T-cell (primary cell): ENCODE measurements around the gene ING4. TPM values are rescaled to one million over a fixed set of nuclear protein-coding genes. Genes with fewer than 3 reads are reported as not detected.

Experiments used
- ATAC-seq, 4 experiments: fragments of 200-7000 bp in 3 of 4; fragments of 150-1000 bp in 1 of 4; cut with Tn5 transposase; replicated peaks in 1 of 4; 1 replicate in 3 of 4; 2 replicates in 1 of 4; pipeline ENCODE4 v1.10.0; 2021; ENCODE audit warnings: moderate library complexity in 3 of 4, mild to moderate bottlenecking in 2 of 4, moderate number of reproducible peaks in 1 of 4
- CTCF ChIA-PET, 2 donors: fragments of 300-600 bp; sonication (Branson Sonifier 250); formaldehyde crosslinking; loops; one replicate each; lab custom pipeline; 2022; ENCODE audit warnings: antibody characterized with exemption in 2 of 2; lab: Charles Lee
- POLR2A ChIA-PET, 2 donors: fragments of 300-600 bp; sonication (Branson Sonifier 250); formaldehyde crosslinking; loops; one replicate each; lab custom pipeline; 2022; ENCODE audit warnings: antibody characterized with exemption in 2 of 2; lab: Charles Lee
- DNase-seq, 35 experiments: peaks; one replicate each; pipeline versions ENCODE4 v3.0.0 to v3.0.0-alpha.2; 2013 to 2023
- H3K27ac ChIP-seq: one replicate; pipeline ENCODE4 v1.5.1; 2013; ENCODE audit warnings: low read length
- H3K27me3 ChIP-seq, 2 experiments: replicated peaks in 1 of 2; 1 replicate in 1 of 2; 2 replicates in 1 of 2; pipeline versions ENCODE4 v1.6.1 to v1.7.0; 2013; ENCODE audit warnings: low read length in 1 of 2, mixed read lengths in 1 of 2; ENCODE audit not compliant: control insufficient read depth in 2 of 2, insufficient read depth in 2 of 2; ENCODE audit errors: extremely low read depth in 1 of 2
- H3K36me3 ChIP-seq, 2 donors: 1 replicate in 1 of 2; 2 replicates in 1 of 2; pipeline versions ENCODE4 v1.6.1 to v1.7.0; 2013; ENCODE audit warnings: low read length in 1 of 2; ENCODE audit not compliant: control insufficient read depth in 2 of 2, insufficient read depth in 1 of 2; ENCODE audit errors: extremely low read depth in 1 of 2
- H3K4me1 ChIP-seq, 2 experiments: 1 replicate in 1 of 2; 2 replicates in 1 of 2; pipeline versions ENCODE4 v1.6.1 to v1.7.0; 2013; ENCODE audit warnings: low read length in 2 of 2, mixed read lengths in 1 of 2; ENCODE audit not compliant: insufficient read depth in 2 of 2, control insufficient read depth in 1 of 2; ENCODE audit errors: extremely low read depth in 1 of 2
- H3K4me3 ChIP-seq, 2 donors: 1 replicate in 1 of 2; 2 replicates in 1 of 2; pipeline versions ENCODE4 v1.5.1 to v1.7.0; 2013; ENCODE audit warnings: mild to moderate bottlenecking in 2 of 2, low read length in 1 of 2, moderate library complexity in 1 of 2; ENCODE audit not compliant: control insufficient read depth in 1 of 2; ENCODE audit errors: extremely low read depth in 1 of 2
- H3K9me3 ChIP-seq: 2 replicates; pipeline ENCODE4 v1.7.0; 2013
- H3K27ac Mint-ChIP-seq, 2 donors: one replicate each; pipeline ENCODE4 v1.8.0; 2020 to 2021; ENCODE audit warnings: mild to moderate bottlenecking in 2 of 2, mixed read lengths in 2 of 2
- H3K27me3 Mint-ChIP-seq, 2 donors: one replicate each; pipeline ENCODE4 v1.8.0; 2021 to 2022; ENCODE audit warnings: mixed read lengths in 2 of 2
- H3K36me3 Mint-ChIP-seq: one replicate; pipeline ENCODE4 v1.8.0; 2021; ENCODE audit warnings: mixed read lengths
- H3K4me1 Mint-ChIP-seq, 3 donors: one replicate each; pipeline ENCODE4 v1.8.0; 2020 to 2022; ENCODE audit warnings: mixed read lengths in 3 of 3, mild to moderate bottlenecking in 1 of 3
- H3K4me3 Mint-ChIP-seq, 3 donors: one replicate each; pipeline ENCODE4 v1.8.0; 2020 to 2022; ENCODE audit warnings: mild to moderate bottlenecking in 3 of 3, mixed read lengths in 3 of 3, moderate library complexity in 3 of 3
- H3K9me3 Mint-ChIP-seq, 3 donors: one replicate each; pipeline ENCODE4 v1.8.0; 2020 to 2022; ENCODE audit warnings: mixed read lengths in 3 of 3
- WGBS: methylation state at CpG from one replicate; pipeline ENCODE4 v1.1.5; 2013; ENCODE audit warnings: missing lambda C conversion rate; ENCODE audit not compliant: insufficient coverage; 5-methylcytosine and 5-hydroxymethylcytosine counted together
- total RNA-seq, 35 experiments: library from RNA in 6 of 35; stranded (reverse) in 6 of 35; fragments of 120-200 nt in 1 of 35; gene quantifications; one replicate each; pipeline versions ENCODE4 v1.2.1 to v1.2.4 and lab custom pipeline; 2013 to 2026

Gene ING4
- total RNA-seq, 5 donors from 2014 or later (not counting 1 experiment from before 2014, with no cell fraction given): 34.0 to 71.3 (median 64.5) TPM

DNA sequence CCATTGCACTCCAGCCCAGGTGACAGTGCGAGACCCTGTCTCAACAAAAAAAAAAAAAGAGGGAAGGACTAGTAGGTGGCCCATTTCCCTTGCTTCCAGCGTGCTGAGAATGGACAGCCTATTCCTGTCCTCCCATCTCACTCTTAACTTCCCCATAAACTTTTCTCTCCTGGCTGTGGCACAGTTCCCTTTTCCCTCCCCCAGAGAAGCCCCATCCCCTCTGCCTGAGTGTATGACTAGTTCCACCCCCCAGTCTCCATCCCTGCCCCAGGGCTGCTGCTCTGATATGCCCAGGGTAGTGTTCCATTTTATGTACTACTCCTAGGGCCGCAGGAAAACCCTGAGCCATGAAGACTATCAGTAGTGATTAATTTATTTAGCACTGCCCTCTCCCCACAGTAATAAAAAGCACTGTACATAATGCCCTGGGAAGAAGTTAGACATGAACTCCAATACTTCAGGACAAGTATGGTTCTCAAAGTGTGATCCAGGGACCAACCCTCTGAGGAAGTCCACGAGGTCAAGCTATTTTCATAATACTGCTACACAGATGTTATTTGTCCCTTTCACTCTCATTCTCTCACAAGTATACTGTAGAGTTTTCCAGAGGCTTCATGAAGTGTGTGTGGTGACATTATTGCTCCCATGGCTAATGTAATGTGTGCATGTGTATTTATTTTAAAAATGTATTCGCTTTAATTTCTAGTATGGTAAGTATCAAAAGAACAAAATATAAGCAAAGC is 44.3 kb downstream of the ING4 start:
- Histone ChIP-seq H3K4me1 (peaks cover 0 to 27% of the 10 kb centered on the region in 2 experiments), H3K27ac (no peak overlapping the region), H3K4me3 (no peak overlapping the region), H3K9me3 (no peaks in the 10 kb centered on the region), H3K27me3 (no peaks in the 10 kb centered on the region), H3K36me3 (peaks cover 7 to 14% of the 10 kb centered on the region in 2 donors)
- Mint-ChIP-seq H3K4me1 (peaks cover 20 to 40% (median 38%) of the 10 kb centered on the region in 3 donors), H3K27ac (peak overlapping the region; percentile 48 to 61), H3K36me3 (peaks cover 7% of the 10 kb centered on the region), H3K9me3 (no peaks in the 10 kb centered on the region), H3K27me3 (no peaks in the 10 kb centered on the region), H3K4me3 (no peak overlapping the region)
- POLR2A ChIA-PET: interaction anchor here (0.5 to 1.2 kb wide), 2 partner anchors 16 to 17 kb away, joined by 3 read pairs; partner anchors contain the start of gene LPAR5 (in 1 of the 2)
- ATAC-seq (no peak), DNase-seq (no peak)
- CTCF ChIA-PET: interaction anchor here (0.5 to 1.3 kb wide), 6 partner anchors 9 to 164 kb away, joined by 3 to 10 read pairs (median 5); no protein-coding TSS in a partner anchor
- WGBS: 60% methylated on average over 1 of the region's 5 CpGs

- POLR2A ChIA-PET: interaction anchor here (0.7 kb wide), 3 partner anchors 16 to 492 kb away, joined by 3 to 10 read pairs (median 8); no protein-coding TSS in a partner anchor
- no peak overlapping the region for H3K27ac ChIP-seq
Measured at GRCh38 chr12:6615802-6616201, 47.1 kb downstream of the ING4 start.

GRCh38 chr12:6614513-6615172 is 48.3 kb downstream of the ING4 start:
- Mint-ChIP-seq H3K4me1 (peaks cover 40 to 64% (median 58%) of the 10 kb centered on the region in 3 donors), H3K4me3 (peak overlapping the region in 1 of 3 donors; percentile 72), H3K27ac (peak overlapping the region; percentile 82 to 90), H3K27me3 (no peaks in the 10 kb centered on the region), H3K36me3 (peaks cover 5% of the 10 kb centered on the region), H3K9me3 (no peaks in the 10 kb centered on the region)
- ChIA-PET CTCF (interaction anchor here (0.6 to 1.0 kb wide), 4 partner anchors 16 to 346 kb away, joined by 3 to 14 read pairs (median 6); partner anchors contain the start of gene LPAR5 (in 1 of the 2)), POLR2A (interaction anchor here in 1 of 2 donors (0.7 kb wide), 4 partner anchors 15 to 229 kb away, joined by 3 to 6 read pairs (median 4); no protein-coding TSS in a partner anchor)
- Histone ChIP-seq H3K27me3 (no peaks in the 10 kb centered on the region), H3K4me1 (peaks cover 20 to 39% of the 10 kb centered on the region in 2 experiments), H3K27ac (peak overlapping the region; percentile 66), H3K36me3 (peaks cover 4 to 10% of the 10 kb centered on the region in 2 donors), H3K9me3 (no peaks in the 10 kb centered on the region), H3K4me3 (no peak overlapping the region)
- ATAC-seq (no peak), DNase-seq (no peak)
- WGBS: 100% methylated on average over 1 of the region's 7 CpGs

More at GRCh38 chr12:6615802-6616201, 47.1 kb downstream of the ING4 start:
- Mint-ChIP-seq H3K27ac (peak overlapping the region; percentile 63 to 82), H3K4me3 (no peak overlapping the region), H3K9me3 (no peaks in the 10 kb centered on the region), H3K36me3 (peaks cover 7% of the 10 kb centered on the region), H3K4me1 (peaks cover 40 to 64% (median 55%) of the 10 kb centered on the region in 3 donors), H3K27me3 (no peaks in the 10 kb centered on the region)
- ATAC-seq (no peak), DNase-seq (no peak)
- CTCF ChIA-PET: interaction anchor here (0.6 to 0.7 kb wide), 3 partner anchors 51 to 220 kb away, joined by 3 to 8 read pairs (median 5); no protein-coding TSS in a partner anchor
- no peaks in the 10 kb centered on the region for H3K27me3 ChIP-seq
- H3K9me3 ChIP-seq: no peaks in the 10 kb centered on the region
- 100% methylated on average over 1 of the region's 3 CpGs for WGBS
- H3K36me3 ChIP-seq: peaks cover 7 to 14% of the 10 kb centered on the region in 2 donors
- peaks cover 20 to 50% of the 10 kb centered on the region in 2 experiments for H3K4me1 ChIP-seq
- no peak overlapping the region for H3K4me3 ChIP-seq

GRCh38 chr12:6613776-6614512 is 49.0 kb downstream of the ING4 start:
- peaks cover 1% of the 10 kb centered on the region for H3K36me3 Mint-ChIP-seq
- 30% methylated on average over 11 of the region's 21 CpGs for WGBS
- no peaks in the 10 kb centered on the region for H3K27me3 ChIP-seq
- ChIA-PET CTCF (interaction anchor here (0.7 to 1.0 kb wide), 2 partner anchors 22 to 43 kb away, joined by 3 read pairs; partner anchors contain the start of gene LPAR5 (in 1 of the 2)), POLR2A (interaction anchor here in 1 of 2 donors (0.6 to 1.1 kb wide), 2 partner anchors 47 to 355 kb away, joined by 3 to 4 read pairs; no protein-coding TSS in a partner anchor)
- DNase-seq (peak in 27 of 35 experiments; percentile 22 to 77 (median 48)), ATAC-seq (peak; percentile 21 to 41 (median 33))
- no peaks in the 10 kb centered on the region for H3K9me3 ChIP-seq
- H3K4me1 ChIP-seq: peaks cover 20 to 39% of the 10 kb centered on the region in 2 experiments
- H3K4me3 ChIP-seq: no peak overlapping the region
- peak overlapping the region in 1 of 3 donors; percentile 72 for H3K4me3 Mint-ChIP-seq
- H3K27ac Mint-ChIP-seq: peak overlapping the region; percentile 82 to 90
- no peaks in the 10 kb centered on the region for H3K9me3 Mint-ChIP-seq
- peak overlapping the region; percentile 66 for H3K27ac ChIP-seq
- peaks cover 0 to 4% of the 10 kb centered on the region in 2 donors for H3K36me3 ChIP-seq
- no peaks in the 10 kb centered on the region for H3K27me3 Mint-ChIP-seq
- peaks cover 38 to 59% (median 59%) of the 10 kb centered on the region in 3 donors for H3K4me1 Mint-ChIP-seq

DNA sequence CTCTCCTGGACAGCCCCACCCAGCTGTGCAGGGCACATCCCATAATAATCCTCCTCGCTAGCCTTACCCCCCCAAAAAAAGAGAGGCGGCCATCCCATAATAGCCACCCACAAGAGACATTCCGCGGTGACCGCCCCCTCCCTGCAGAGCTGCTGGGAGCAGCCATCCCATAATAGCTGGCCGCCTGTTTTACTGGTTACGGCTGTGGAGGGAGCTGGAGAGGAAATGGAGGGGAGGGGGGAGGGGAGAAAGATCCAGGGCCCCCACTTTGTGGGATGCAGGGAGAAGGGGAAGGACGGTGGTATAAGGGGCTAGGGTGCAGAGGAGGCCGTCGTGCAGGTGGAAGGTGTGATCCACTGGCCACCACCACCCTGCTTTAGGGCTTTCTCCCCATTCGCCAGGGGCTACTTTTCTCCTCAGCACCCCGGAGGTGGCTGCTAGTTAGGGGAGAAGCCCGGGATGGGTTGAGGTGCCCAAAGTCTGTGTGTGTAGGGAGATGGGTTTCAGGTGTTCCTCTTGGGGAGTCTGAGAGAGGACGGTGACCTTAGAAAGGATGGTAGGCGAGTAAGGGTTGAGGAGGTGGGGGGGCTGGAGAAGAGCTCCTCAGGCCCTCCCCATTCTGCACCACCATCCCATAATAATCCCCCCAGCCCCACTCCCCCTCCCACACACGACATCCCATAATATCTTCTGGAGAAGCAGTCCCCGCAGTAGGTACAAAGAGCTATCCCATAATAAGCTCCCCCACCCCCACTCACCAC is 49.7 kb downstream of the ING4 start:
- Mint-ChIP-seq H3K4me1 (peaks cover 38 to 57% (median 52%) of the 10 kb centered on the region in 3 donors), H3K9me3 (no peaks in the 10 kb centered on the region), H3K36me3 (no peaks in the 10 kb centered on the region), H3K4me3 (peak overlapping the region in 1 of 3 donors; percentile 72), H3K27me3 (no peaks in the 10 kb centered on the region), H3K27ac (peak overlapping the region; percentile 94 to 96)
- DNase-seq (peak in 4 of 35 experiments; percentile 19 to 55 (median 48)), ATAC-seq (peak; percentile 1 to 23 (median 7))
- H3K27ac ChIP-seq: peak overlapping the region; percentile 65
- WGBS: 0% methylated on average over 3 of the region's 17 CpGs
- no peak overlapping the region for H3K4me3 ChIP-seq
- no peaks in the 10 kb centered on the region for H3K27me3 ChIP-seq
- ChIA-PET POLR2A (interaction anchor here (0.5 to 1.1 kb wide), 5 partner anchors 13 to 533 kb away, joined by 3 to 11 read pairs (median 5); no protein-coding TSS in a partner anchor), CTCF (interaction anchor here in 1 of 2 donors (0.6 to 0.7 kb wide), 2 partner anchors 30 to 44 kb away, joined by 3 to 5 read pairs; no protein-coding TSS in a partner anchor)
- no peaks in the 10 kb centered on the region for H3K36me3 ChIP-seq
- H3K9me3 ChIP-seq: no peaks in the 10 kb centered on the region
- H3K4me1 ChIP-seq: peaks cover 20 to 44% of the 10 kb centered on the region in 2 experiments
